Panc1 (cell line): ENCODE results near the gene HUNK. TPM values are rescaled to one million over a fixed set of nuclear protein-coding genes. Genes with fewer than 3 reads are reported as not detected.

Experiments used
- ATAC-seq: fragments of 200-7000 bp; cut with Tn5 transposase; 2 replicates; pipeline ENCODE4 v1.9.1; 2020; ENCODE audit warnings: mild to moderate bottlenecking, moderate library complexity
- BruUV-seq: library from RNA; stranded (reverse); fragments of 400-500 nt; replicated peaks from 2 replicates; lab custom pipeline; 2021; lab: Mats Ljungman, UMichigan
- CTCF ChIA-PET: fragments of 300-600 bp; sonication (Branson Sonifier 250); formaldehyde crosslinking; loops from one replicate; lab custom pipeline; 2022; ENCODE audit warnings: antibody characterized with exemption; lab: Charles Lee
- POLR2A ChIA-PET: fragments of 300-600 bp; sonication (Branson Sonifier 250); formaldehyde crosslinking; loops from one replicate; lab custom pipeline; 2022; ENCODE audit warnings: antibody characterized with exemption; lab: Charles Lee
- DNase-seq: peaks from one replicate; pipeline ENCODE4 v3.0.0-alpha.2; 2010; ENCODE audit warnings: low read depth, low spot score
- H3K27ac ChIP-seq: 2 replicates; pipeline ENCODE4 v1.5.1; 2011; ENCODE audit warnings: mild to moderate bottlenecking, low read length, inconsistent platforms
- H3K27me3 ChIP-seq: fragments of 200-500 bp; sonication (Bioruptor generic); 2 replicates; pipeline ENCODE4 v1.6.0; 2014; ENCODE audit warnings: low read length, inconsistent platforms; ENCODE audit not compliant: control insufficient read depth, insufficient read depth
- H3K36me3 ChIP-seq: fragments of 200-500 bp; sonication (Bioruptor generic); 2 replicates; pipeline ENCODE4 v1.5.1; 2014; ENCODE audit warnings: inconsistent platforms, mild to moderate bottlenecking, low read length, moderate library complexity; ENCODE audit not compliant: control insufficient read depth, insufficient read depth
- H3K4me1 ChIP-seq: 2 replicates; pipeline ENCODE4 v1.5.1; 2011; ENCODE audit warnings: inconsistent platforms, mild to moderate bottlenecking, low read length, moderate library complexity; ENCODE audit not compliant: control insufficient read depth, insufficient read depth
- H3K4me3 ChIP-seq, 2 experiments: 2 replicates each; pipeline ENCODE4 v1.5.1; 2011 to 2012; ENCODE audit warnings: low read depth in 2 of 2, low read length in 2 of 2, mild to moderate bottlenecking in 2 of 2, inconsistent platforms in 1 of 2, moderate library complexity in 1 of 2
- H3K9me3 ChIP-seq: fragments of 200-500 bp; sonication (Bioruptor generic); 2 replicates; pipeline ENCODE4 v1.5.1; 2014; ENCODE audit warnings: low read depth, mild to moderate bottlenecking, inconsistent platforms, low read length, moderate library complexity; ENCODE audit not compliant: control insufficient read depth, insufficient read depth
- POLR2AphosphoS5 ChIP-seq: IDR thresholded peaks from 2 replicates; pipeline ENCODE4 v1.6.1; 2012; ENCODE audit warnings: mild to moderate bottlenecking, low read depth, low read length, moderate library complexity
- SIN3A ChIP-seq: IDR thresholded peaks from 2 replicates; pipeline ENCODE4 v1.6.1; 2012; ENCODE audit warnings: low read depth, mild to moderate bottlenecking, low read length, moderate library complexity, borderline replicate concordance; ENCODE audit not compliant: insufficient read depth
- TCF7L2 ChIP-seq: IDR thresholded peaks from 2 replicates; pipeline ENCODE4 v1.6.1; 2011; ENCODE audit warnings: mild to moderate bottlenecking, low read depth, low read length, inconsistent platforms
- in situ Hi-C: cut with HindIII; loops from 2 replicates; pipeline ENCODE4 v1.10.0; 2016; ENCODE audit warnings: low sequenced_read_pairs, low pct_unique_long_range_greater_than_20kb
- intact Hi-C: fragments of 100-400 bp; cut with micrococcal nuclease; formaldehyde crosslinking; loops from one replicate; pipeline ENCODE4 v1.10.0; 2022; ENCODE audit not compliant: unreplicated experiment
- total RNA-seq: library from RNA; stranded (reverse); gene quantifications from one replicate; pipeline ENCODE4 v1.2.1, GENCODE V29; 2021; ENCODE audit not compliant: unreplicated experiment
- TF ChIP-seq, protein P1 (sequence below), 2 experiments: IDR thresholded peaks; 2 replicates each; pipeline ENCODE4 v1.6.1; 2011 to 2012; ENCODE audit warnings: low read depth in 2 of 2, control low read depth in 1 of 2, low read length in 1 of 2, mild to moderate bottlenecking in 1 of 2, moderate library complexity in 1 of 2; ENCODE audit not compliant: insufficient read depth in 1 of 2
- TF ChIP-seq, protein P2 (sequence below): fragments of 450-650 bp; IDR thresholded peaks from 2 replicates; pipeline ENCODE4 v1.5.1; 2017; ENCODE audit warnings: mild to moderate bottlenecking

The HUNK gene
- total RNA-seq, 1 experiment from 2014 or later = 0.05 TPM

DNA sequence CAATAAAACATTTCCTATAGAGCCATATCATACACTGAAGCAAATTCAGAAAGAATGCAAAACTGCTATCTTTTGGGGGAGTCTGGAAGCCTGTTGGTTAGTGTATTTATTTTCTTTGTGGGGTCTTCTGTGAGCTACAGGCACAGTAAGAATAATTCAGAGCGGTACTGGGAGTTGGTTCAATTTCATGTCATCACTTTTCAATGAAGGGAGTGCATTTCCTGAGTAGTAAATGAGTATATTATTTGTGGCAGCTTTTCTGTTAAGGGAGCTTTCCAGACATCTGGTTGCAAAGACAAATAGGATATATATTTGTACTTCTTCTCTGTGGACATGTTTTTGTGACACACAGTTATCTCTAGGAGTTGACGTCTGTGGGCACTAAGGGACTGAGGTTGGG is 130.6 kb downstream of the HUNK start:
- no peak for DNase-seq
- CTCF ChIA-PET = no interaction called here
- TF ChIP-seq POLR2AphosphoS5 (no peak), SIN3A (no peak)
- TF ChIP-seq, protein P1, sequence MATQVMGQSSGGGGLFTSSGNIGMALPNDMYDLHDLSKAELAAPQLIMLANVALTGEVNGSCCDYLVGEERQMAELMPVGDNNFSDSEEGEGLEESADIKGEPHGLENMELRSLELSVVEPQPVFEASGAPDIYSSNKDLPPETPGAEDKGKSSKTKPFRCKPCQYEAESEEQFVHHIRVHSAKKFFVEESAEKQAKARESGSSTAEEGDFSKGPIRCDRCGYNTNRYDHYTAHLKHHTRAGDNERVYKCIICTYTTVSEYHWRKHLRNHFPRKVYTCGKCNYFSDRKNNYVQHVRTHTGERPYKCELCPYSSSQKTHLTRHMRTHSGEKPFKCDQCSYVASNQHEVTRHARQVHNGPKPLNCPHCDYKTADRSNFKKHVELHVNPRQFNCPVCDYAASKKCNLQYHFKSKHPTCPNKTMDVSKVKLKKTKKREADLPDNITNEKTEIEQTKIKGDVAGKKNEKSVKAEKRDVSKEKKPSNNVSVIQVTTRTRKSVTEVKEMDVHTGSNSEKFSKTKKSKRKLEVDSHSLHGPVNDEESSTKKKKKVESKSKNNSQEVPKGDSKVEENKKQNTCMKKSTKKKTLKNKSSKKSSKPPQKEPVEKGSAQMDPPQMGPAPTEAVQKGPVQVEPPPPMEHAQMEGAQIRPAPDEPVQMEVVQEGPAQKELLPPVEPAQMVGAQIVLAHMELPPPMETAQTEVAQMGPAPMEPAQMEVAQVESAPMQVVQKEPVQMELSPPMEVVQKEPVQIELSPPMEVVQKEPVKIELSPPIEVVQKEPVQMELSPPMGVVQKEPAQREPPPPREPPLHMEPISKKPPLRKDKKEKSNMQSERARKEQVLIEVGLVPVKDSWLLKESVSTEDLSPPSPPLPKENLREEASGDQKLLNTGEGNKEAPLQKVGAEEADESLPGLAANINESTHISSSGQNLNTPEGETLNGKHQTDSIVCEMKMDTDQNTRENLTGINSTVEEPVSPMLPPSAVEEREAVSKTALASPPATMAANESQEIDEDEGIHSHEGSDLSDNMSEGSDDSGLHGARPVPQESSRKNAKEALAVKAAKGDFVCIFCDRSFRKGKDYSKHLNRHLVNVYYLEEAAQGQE (IDR thresholded peaks at IDR 0.05; ENCODE audit: insufficient read depth in 1 of 2, low read depth in 2 of 2, low read length in 1 of 2) = no peak
- H3K27me3 ChIP-seq = peaks cover 2% of the 10 kb centered on the region; the same call in 1 of the 2 replicates
- BruUV-seq = no TSS peak
- H3K36me3 ChIP-seq = no peaks in the 10 kb centered on the region
- H3K4me3 ChIP-seq = no peak overlapping the region
- in situ Hi-C loops = no loop called here
- H3K4me1 ChIP-seq = no peaks in the 10 kb centered on the region
- POLR2A ChIA-PET = no interaction called here
- intact Hi-C loops = no loop called here
- no peak for ATAC-seq
- H3K9me3 ChIP-seq = no peaks in the 10 kb centered on the region
- H3K27ac ChIP-seq = no peak overlapping the region

DNA sequence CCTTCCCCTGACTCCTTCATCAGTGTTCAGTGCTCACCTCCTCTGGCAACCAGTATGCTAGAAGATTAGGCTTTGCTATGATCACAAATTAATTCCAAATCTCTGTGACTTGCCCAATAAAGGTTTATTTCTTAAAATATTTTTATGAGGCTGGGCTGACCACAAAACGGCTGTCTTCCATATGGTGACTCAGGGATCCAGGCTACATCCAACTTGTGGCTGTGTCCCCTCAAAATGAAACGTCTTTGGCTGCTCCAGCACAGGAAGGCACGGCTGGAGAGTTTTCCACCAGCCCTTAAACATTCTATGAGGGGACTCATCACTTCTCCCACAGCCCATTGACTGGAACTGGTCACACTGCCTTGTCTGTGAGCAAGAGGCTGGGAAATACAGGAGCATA is 131.5 kb downstream of the HUNK start:
- DNase-seq (no peak), ATAC-seq (no peak)
- CTCF ChIA-PET = no interaction called here
- no TSS peak for BruUV-seq
- POLR2A ChIA-PET = no interaction called here
- in situ Hi-C loops = no loop called here
- Histone ChIP-seq H3K27ac (no peak overlapping the region), H3K36me3 (no peaks in the 10 kb centered on the region), H3K9me3 (no peaks in the 10 kb centered on the region), H3K27me3 (peaks cover 2% of the 10 kb centered on the region; the same call in 1 of the 2 replicates), H3K4me3 (no peak overlapping the region), H3K4me1 (no peaks in the 10 kb centered on the region)
- no peak for TF ChIP-seq TCF7L2
- TF ChIP-seq, protein P1 (IDR thresholded peaks at IDR 0.05; ENCODE audit: insufficient read depth in 1 of 2, low read depth in 2 of 2, low read length in 1 of 2) = no peak
- TF ChIP-seq, protein P2, sequence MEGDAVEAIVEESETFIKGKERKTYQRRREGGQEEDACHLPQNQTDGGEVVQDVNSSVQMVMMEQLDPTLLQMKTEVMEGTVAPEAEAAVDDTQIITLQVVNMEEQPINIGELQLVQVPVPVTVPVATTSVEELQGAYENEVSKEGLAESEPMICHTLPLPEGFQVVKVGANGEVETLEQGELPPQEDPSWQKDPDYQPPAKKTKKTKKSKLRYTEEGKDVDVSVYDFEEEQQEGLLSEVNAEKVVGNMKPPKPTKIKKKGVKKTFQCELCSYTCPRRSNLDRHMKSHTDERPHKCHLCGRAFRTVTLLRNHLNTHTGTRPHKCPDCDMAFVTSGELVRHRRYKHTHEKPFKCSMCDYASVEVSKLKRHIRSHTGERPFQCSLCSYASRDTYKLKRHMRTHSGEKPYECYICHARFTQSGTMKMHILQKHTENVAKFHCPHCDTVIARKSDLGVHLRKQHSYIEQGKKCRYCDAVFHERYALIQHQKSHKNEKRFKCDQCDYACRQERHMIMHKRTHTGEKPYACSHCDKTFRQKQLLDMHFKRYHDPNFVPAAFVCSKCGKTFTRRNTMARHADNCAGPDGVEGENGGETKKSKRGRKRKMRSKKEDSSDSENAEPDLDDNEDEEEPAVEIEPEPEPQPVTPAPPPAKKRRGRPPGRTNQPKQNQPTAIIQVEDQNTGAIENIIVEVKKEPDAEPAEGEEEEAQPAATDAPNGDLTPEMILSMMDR = no peak
- no peak for TF ChIP-seq POLR2AphosphoS5
- TF ChIP-seq SIN3A = no peak
- intact Hi-C loops = no loop called here
